ENCODE data around the gene JAKMIP3. TPM values are rescaled to one million over a fixed set of nuclear protein-coding genes. Genes with fewer than 3 reads are reported as not detected.

The JAKMIP3 gene
- total RNA-seq, 1 experiment from 2014 or later, result 0.07 TPM

- Histone ChIP-seq H3K36me3 (no peaks in the 10 kb centered on the region), H3K4me3 (no peak overlapping the region), H3K27me3 (no peaks in the 10 kb centered on the region; the same call in 1 of the 2 replicates), H3K9me3 (no peaks in the 10 kb centered on the region)
- DNase-seq, result no peak
These were observed 6.7 kb upstream of the JAKMIP3 start for GRCh38 chr10:132058793-132059759.

- Histone ChIP-seq H3K9me3 (no peaks in the 10 kb centered on the region), H3K27me3 (no peaks in the 10 kb centered on the region; the same call in 1 of the 2 replicates), H3K36me3 (no peaks in the 10 kb centered on the region), H3K4me3 (no peak overlapping the region)
- no peak for DNase-seq
These were observed 5.8 kb upstream of the JAKMIP3 start for GRCh38 chr10:132059760-132060508.

- Histone ChIP-seq H3K36me3 (no peaks in the 10 kb centered on the region), H3K27me3 (no peaks in the 10 kb centered on the region; the same call in 1 of the 2 replicates), H3K4me3 (no peak overlapping the region), H3K9me3 (no peaks in the 10 kb centered on the region)
- DNase-seq, result no peak
These were observed 4.7 kb upstream of the JAKMIP3 start for GRCh38 chr10:132061030-132061429.

- Histone ChIP-seq H3K9me3 (no peaks in the 10 kb centered on the region), H3K4me3 (no peak overlapping the region), H3K36me3 (no peaks in the 10 kb centered on the region), H3K27me3 (no peaks in the 10 kb centered on the region; the same call in 1 of the 2 replicates)
- DNase-seq, result no peak
These were observed 4.3 kb upstream of the JAKMIP3 start for GRCh38 chr10:132061465-132061864.

GRCh38 chr10:132062116-132062515 lies 3.6 kb upstream of the JAKMIP3 start:
- H3K27me3 ChIP-seq, result no peaks in the 10 kb centered on the region; the same call in 1 of the 2 replicates
- no peaks in the 10 kb centered on the region for H3K36me3 ChIP-seq
- no peak for DNase-seq
- no peaks in the 10 kb centered on the region for H3K9me3 ChIP-seq
- no peak overlapping the region for H3K4me3 ChIP-seq

- Histone ChIP-seq H3K9me3 (no peaks in the 10 kb centered on the region), H3K4me3 (no peak overlapping the region)
These were observed 2.9 kb upstream of the JAKMIP3 start for GRCh38 chr10:132062641-132063390.

GRCh38 chr10:132063432-132063831 lies 2.3 kb upstream of the JAKMIP3 start:
- no peak for DNase-seq
- Histone ChIP-seq H3K36me3 (no peaks in the 10 kb centered on the region), H3K27me3 (no peaks in the 10 kb centered on the region; the same call in 1 of the 2 replicates), H3K4me3 (no peak overlapping the region), H3K9me3 (no peaks in the 10 kb centered on the region)

More at GRCh38 chr10:132062641-132063390, 2.9 kb upstream of the JAKMIP3 start:
- DNase-seq, result no peak
- Histone ChIP-seq H3K27me3 (no peaks in the 10 kb centered on the region; the same call in 1 of the 2 replicates), H3K36me3 (no peaks in the 10 kb centered on the region)

- Histone ChIP-seq H3K36me3 (no peaks in the 10 kb centered on the region), H3K4me3 (no peak overlapping the region), H3K9me3 (no peaks in the 10 kb centered on the region), H3K27me3 (no peaks in the 10 kb centered on the region; the same call in 1 of the 2 replicates)
- DNase-seq, result no peak
These were observed 1.5 kb upstream of the JAKMIP3 start for GRCh38 chr10:132064082-132064755.

GRCh38 chr10:132064771-132065437 lies 842 bp upstream of the JAKMIP3 start:
- Histone ChIP-seq H3K27me3 (no peaks in the 10 kb centered on the region; the same call in 1 of the 2 replicates), H3K36me3 (no peaks in the 10 kb centered on the region), H3K9me3 (no peaks in the 10 kb centered on the region), H3K4me3 (no peak overlapping the region)
- DNase-seq, result no peak

GRCh38 chr10:132066186-132066585 lies 440 bp downstream of the JAKMIP3 start:
- peak; percentile 32 for DNase-seq
- H3K4me3 ChIP-seq, result peak overlapping the region; percentile 51
- H3K27me3 ChIP-seq, result no peaks in the 10 kb centered on the region

GRCh38 chr10:132066812-132067211 lies 1.1 kb downstream of the JAKMIP3 start:
- no peaks in the 10 kb centered on the region for H3K9me3 ChIP-seq
- H3K36me3 ChIP-seq, result no peaks in the 10 kb centered on the region
- no peak for DNase-seq
- no peak overlapping the region for H3K4me3 ChIP-seq
- H3K27me3 ChIP-seq, result peaks cover 2% of the 10 kb centered on the region; the same call in 1 of the 2 replicates

More at GRCh38 chr10:132066186-132066585, 440 bp downstream of the JAKMIP3 start:
- H3K36me3 ChIP-seq, result no peaks in the 10 kb centered on the region
- no peaks in the 10 kb centered on the region for H3K9me3 ChIP-seq

- no peaks in the 10 kb centered on the region for H3K36me3 ChIP-seq
- H3K9me3 ChIP-seq, result no peaks in the 10 kb centered on the region
- DNase-seq, result no peak
- peaks cover 2% of the 10 kb centered on the region; the same call in 1 of the 2 replicates for H3K27me3 ChIP-seq
- H3K4me3 ChIP-seq, result no peak overlapping the region
These were observed 2.8 kb downstream of the JAKMIP3 start for GRCh38 chr10:132068431-132069121.

- no peaks in the 10 kb centered on the region for H3K9me3 ChIP-seq
- H3K27me3 ChIP-seq, result peaks cover 2% of the 10 kb centered on the region; the same call in 1 of the 2 replicates
- no peak overlapping the region for H3K4me3 ChIP-seq
- no peak for DNase-seq
- H3K36me3 ChIP-seq, result no peaks in the 10 kb centered on the region
These were observed 3.5 kb downstream of the JAKMIP3 start for GRCh38 chr10:132069122-132069848.

GRCh38 chr10:132069849-132070182 lies 4.1 kb downstream of the JAKMIP3 start:
- no peak for DNase-seq

More at GRCh38 chr10:132069849-132070182, 4.1 kb downstream of the JAKMIP3 start:
- no peak overlapping the region for H3K4me3 ChIP-seq
- H3K36me3 ChIP-seq, result no peaks in the 10 kb centered on the region
- H3K9me3 ChIP-seq, result no peaks in the 10 kb centered on the region
- H3K27me3 ChIP-seq, result peaks cover 2% of the 10 kb centered on the region; the same call in 1 of the 2 replicates

All from MG63 (cell line).